LNCaP clone FGC (cell line): ENCODE measurements around the gene ASCL2.

ENCODE experiments used
- DNase-seq: peaks from one replicate; pipeline ENCODE4 v3.0.0-alpha.2; 2011; ENCODE audit warnings: low read depth
- H3K4me3 ChIP-seq: 2 replicates; pipeline ENCODE4 v1.5.1; 2011; ENCODE audit warnings: mild to moderate bottlenecking, low read depth, low read length, control low read depth
- TF ChIP-seq, protein P1 (sequence below): IDR thresholded peaks from 2 replicates; pipeline ENCODE4 v1.5.1; 2012; ENCODE audit warnings: mild to moderate bottlenecking; ENCODE audit not compliant: control insufficient read depth, insufficient read depth; ENCODE audit errors: extremely low read depth

ASCL2 gene

DNA sequence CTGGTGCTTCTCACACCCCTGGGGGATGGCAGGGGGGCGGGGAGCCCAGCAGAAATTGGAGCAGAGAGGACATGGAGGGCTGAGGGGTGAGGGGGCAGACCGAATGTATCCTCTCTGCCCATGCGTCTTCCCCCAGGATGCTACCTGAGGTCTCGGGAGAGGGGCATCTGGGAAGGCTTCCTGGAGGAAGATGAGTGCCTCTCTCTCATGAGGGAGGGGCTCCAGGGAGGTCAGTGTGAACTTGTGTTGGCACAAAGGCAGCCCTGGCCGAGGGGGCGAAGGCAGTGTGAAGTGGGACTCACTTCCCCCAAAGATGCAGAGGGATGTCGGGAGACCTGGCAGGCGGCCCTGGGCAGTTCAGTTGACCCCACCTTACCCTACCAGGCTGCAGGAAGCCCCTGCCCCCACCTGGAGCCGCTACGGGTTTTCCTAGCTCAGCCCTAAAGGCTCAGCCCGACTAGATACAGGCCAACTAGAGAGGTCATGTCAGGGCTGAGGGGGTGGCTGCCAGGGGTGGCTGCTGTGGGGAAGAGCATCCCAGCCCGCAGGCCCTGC lies 10.4 kb downstream of the ASCL2 start:
- no peak overlapping the region for H3K4me3 ChIP-seq
- DNase-seq = no peak
- TF ChIP-seq, protein P1, sequence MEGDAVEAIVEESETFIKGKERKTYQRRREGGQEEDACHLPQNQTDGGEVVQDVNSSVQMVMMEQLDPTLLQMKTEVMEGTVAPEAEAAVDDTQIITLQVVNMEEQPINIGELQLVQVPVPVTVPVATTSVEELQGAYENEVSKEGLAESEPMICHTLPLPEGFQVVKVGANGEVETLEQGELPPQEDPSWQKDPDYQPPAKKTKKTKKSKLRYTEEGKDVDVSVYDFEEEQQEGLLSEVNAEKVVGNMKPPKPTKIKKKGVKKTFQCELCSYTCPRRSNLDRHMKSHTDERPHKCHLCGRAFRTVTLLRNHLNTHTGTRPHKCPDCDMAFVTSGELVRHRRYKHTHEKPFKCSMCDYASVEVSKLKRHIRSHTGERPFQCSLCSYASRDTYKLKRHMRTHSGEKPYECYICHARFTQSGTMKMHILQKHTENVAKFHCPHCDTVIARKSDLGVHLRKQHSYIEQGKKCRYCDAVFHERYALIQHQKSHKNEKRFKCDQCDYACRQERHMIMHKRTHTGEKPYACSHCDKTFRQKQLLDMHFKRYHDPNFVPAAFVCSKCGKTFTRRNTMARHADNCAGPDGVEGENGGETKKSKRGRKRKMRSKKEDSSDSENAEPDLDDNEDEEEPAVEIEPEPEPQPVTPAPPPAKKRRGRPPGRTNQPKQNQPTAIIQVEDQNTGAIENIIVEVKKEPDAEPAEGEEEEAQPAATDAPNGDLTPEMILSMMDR = no peak

DNA sequence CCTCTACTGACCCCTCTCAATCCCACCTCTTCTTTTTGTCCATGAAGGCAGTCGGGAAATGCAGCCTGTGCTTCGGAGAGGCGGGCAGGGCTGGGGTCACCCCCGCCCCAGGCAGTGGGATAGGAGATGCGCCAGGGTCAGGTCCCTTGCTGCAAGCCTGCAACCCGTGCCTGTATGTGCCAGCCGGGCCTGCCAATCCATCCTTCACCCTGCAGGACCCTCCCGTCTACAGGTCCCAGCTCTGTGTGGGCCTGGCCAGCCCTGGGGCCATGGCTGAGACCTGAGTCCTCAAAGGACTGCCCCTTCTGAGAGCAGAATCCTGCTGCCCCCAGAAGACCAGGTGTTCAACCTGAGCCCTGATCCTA lies 10.9 kb downstream of the ASCL2 start:
- DNase-seq = no peak
- no peak overlapping the region for H3K4me3 ChIP-seq
- TF ChIP-seq, protein P1 = no peak

DNA sequence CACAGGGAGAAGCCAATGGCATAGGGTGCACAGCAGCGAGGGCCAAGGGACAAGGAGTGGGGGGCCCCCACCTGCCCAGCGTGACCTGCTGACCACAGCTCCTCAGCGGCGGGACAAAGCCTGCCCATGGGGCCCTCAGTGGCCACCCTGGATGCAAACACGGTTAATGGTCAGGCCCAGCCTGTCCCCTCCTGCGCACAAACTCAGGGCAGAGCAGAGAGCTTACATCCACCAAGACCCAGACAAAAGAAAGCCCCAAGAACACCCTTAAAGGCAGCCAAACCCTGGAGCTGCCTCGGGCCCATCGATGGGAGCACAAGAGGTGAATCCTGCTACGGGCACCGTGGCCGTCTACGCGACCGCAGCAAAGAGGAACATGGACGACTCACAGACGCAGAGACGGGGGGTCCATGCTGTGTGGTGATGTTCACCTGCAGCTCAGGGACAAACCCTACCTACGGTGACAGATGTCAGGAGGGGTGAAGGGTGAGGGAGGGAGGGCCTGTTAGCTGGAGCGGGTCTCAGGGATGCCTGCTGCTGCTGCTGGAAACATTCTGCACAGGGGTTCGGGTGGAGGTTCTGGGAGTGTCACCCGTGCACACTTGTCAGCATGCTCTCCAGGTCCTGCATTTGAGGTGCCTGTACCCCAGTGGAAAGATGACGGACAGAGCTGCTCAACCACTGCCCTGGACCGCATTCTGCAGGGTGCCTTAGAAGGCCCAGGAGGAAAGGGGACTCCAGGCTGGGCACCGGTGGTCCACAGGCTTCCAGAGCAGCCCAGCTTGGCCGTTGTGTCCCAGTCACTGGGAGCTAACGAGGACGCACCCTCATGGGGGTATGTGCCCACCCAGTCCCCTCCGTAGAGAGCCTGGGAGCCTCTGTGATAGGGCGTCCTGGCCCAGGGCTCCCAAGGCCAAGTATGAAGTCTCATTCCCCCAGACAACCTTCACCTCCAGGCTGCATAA lies 11.6 kb downstream of the ASCL2 start:
- H3K4me3 ChIP-seq = no peak overlapping the region
- DNase-seq = no peak
- TF ChIP-seq, protein P1 = no peak

DNA sequence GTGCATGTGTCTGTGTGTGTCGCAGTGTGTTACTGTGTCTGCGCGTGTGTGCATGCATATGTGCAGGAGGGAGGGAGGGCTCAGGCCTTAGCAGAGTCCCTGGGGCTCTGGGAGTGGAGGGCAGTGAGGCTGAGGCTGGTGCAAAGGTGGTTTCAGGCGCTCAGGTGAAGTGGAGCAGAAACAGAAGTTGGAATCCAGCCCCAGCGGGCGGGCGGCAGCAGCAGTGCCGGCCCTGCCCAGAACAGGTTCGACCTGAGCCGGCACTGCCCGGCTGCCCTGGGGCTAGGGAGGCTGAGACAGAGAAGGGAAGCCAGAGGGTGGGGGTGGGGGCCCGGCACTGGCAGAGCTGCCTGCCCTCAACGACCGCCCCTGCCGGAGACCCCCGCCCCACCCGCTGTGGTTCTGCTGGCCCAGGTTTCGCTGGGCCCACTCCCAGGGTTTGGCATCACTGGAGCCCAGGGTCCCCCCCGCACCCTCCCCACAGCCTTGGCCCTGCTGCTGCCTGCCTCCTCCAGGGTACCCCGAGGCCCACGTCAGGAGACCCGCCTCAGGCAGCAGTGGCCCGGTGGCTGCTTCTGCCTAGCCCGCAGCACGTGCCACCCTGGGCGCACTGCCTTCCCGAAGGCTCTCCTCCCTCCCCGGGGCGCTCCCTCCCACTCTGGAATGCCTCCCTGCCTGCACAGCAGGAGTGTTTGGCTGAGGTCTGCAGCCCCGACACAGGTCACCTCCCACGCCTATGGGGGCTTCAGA lies 13.3 kb downstream of the ASCL2 start:
- peak overlapping the region; percentile 29; the same call in 1 of the 2 replicates for H3K4me3 ChIP-seq
- TF ChIP-seq, protein P1 = no peak
- DNase-seq = peak; percentile 71

DNA sequence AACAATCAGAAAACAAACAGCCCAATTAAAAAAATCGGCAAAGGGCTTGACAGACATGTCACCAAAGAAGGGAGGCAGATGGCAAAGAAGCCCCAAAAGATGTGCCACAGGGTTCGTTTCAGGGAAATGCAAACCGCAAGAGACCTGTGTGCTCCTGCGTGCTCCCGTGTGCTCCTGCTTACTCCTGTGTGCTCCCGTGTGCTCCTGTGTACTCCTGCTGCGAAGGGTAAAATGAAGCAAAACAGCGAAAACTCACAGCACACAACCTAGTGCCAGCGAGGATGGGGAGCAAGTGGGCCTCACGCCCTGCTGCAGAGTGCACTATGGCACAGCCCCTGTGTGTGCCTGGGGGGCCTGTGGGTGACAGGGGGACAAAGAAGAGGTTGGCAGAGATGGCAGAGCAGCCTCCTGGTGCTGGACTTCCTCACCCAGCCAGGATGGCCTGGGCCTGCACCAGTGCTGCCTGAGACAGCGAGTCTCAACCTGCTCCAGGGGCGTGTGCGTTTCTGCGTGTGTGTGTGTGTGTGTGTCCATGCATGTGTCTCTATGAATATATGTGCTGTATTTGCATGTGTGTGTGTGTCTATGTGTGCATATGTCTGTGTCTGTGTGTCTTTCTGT lies 14.0 kb downstream of the ASCL2 start:
- TF ChIP-seq, protein P1 = no peak
- peak overlapping the region; percentile 29; the same call in 1 of the 2 replicates for H3K4me3 ChIP-seq
- DNase-seq = no peak

DNA sequence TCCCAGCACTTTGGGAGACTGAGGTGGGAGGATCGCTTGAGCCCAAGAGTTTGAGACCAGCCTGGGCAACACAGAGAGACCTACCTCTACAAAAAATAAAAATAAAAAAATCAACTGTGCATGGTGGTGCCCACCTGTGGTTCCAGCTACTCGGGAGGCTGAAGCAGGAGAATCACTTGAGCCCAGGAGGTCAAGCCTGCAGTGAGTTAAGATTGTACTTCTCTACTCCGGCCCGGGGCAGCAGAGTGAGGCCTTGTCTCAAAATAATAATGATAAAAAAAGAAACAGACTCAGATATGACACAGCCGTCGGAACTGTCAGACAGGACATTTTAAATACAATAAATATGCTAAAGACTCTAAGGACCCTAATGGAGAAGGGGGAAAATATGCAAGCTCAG lies 18.4 kb downstream of the ASCL2 start:
- TF ChIP-seq, protein P1 = no peak
- H3K4me3 ChIP-seq = no peak overlapping the region

More for the DNA sequence above, 18.4 kb downstream of the ASCL2 start:
- DNase-seq = no peak
